Measurements from ENCODE around the gene PRC1.

DNA sequence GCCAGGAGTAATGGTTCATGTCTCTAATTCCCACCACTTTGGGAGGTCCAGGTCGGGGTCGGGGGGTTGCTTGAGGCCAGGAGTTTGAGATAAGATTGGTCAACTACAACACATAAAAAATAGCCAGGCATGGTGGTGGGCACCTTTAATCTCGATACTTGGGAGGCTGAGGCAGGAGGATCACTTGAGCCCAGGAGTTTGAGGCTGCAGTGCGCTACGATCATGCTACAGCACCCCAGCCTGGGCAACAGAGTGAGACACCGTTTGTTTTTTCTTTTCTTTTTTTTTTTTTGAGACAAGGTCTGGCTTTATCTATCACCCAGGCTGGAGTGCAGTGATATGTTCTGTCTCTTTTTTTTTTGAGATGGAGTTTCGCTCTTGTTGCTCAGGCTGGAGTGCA is 29.4 kb upstream of the PRC1 start:
- TF ChIP-seq, protein P1, sequence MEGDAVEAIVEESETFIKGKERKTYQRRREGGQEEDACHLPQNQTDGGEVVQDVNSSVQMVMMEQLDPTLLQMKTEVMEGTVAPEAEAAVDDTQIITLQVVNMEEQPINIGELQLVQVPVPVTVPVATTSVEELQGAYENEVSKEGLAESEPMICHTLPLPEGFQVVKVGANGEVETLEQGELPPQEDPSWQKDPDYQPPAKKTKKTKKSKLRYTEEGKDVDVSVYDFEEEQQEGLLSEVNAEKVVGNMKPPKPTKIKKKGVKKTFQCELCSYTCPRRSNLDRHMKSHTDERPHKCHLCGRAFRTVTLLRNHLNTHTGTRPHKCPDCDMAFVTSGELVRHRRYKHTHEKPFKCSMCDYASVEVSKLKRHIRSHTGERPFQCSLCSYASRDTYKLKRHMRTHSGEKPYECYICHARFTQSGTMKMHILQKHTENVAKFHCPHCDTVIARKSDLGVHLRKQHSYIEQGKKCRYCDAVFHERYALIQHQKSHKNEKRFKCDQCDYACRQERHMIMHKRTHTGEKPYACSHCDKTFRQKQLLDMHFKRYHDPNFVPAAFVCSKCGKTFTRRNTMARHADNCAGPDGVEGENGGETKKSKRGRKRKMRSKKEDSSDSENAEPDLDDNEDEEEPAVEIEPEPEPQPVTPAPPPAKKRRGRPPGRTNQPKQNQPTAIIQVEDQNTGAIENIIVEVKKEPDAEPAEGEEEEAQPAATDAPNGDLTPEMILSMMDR (IDR thresholded peaks at IDR 0.05), result no peak
- no peak for TF ChIP-seq POLR2AphosphoS5 (IDR thresholded peaks at IDR 0.05)

All from sigmoid colon (tissue), 4 donors.